ENCODE measurements around the gene GUCY1B1.

Gene GUCY1B1

GRCh38 chr4:155758481-155759371 lies at the start of gene GUCY1B1:
TSS of gene GUCY1B1 (plus strand) at chr4:155759021. CDS start at chr4:155759141, 120 bp downstream.
- peak; percentile 56 to 67 for DNase-seq

- DNase-seq: no peak
Measured at GRCh38 chr4:155709918-155710317, 48.9 kb upstream of the GUCY1B1 start.

- DNase-seq: no peak
Measured at GRCh38 chr4:155711556-155711955, 47.3 kb upstream of the GUCY1B1 start.

GRCh38 chr4:155712846-155713245 lies 46.0 kb upstream of the GUCY1B1 start:
- no peak for DNase-seq

GRCh38 chr4:155713911-155714310 lies 44.9 kb upstream of the GUCY1B1 start:
- DNase-seq: no peak

GRCh38 chr4:155722336-155722735 lies 36.5 kb upstream of the GUCY1B1 start:
- no peak for DNase-seq

- DNase-seq: no peak
Measured at GRCh38 chr4:155722816-155723499, 35.9 kb upstream of the GUCY1B1 start.

- no peak for DNase-seq
Measured at GRCh38 chr4:155724731-155725130, 34.1 kb upstream of the GUCY1B1 start.

GRCh38 chr4:155734065-155734464 lies 24.8 kb upstream of the GUCY1B1 start:
- no peak for DNase-seq

- DNase-seq: no peak
Measured at GRCh38 chr4:155734951-155735350, 23.9 kb upstream of the GUCY1B1 start.

GRCh38 chr4:155735496-155735895 lies 23.3 kb upstream of the GUCY1B1 start:
- no peak for DNase-seq

- DNase-seq: no peak
Measured at GRCh38 chr4:155738548-155738947, 20.3 kb upstream of the GUCY1B1 start.

GRCh38 chr4:155741546-155741945 lies 17.3 kb upstream of the GUCY1B1 start:
- DNase-seq: no peak

GRCh38 chr4:155742310-155743015 lies 16.4 kb upstream of the GUCY1B1 start:
- DNase-seq: no peak

GRCh38 chr4:155745984-155746383 lies 12.8 kb upstream of the GUCY1B1 start:
- no peak for DNase-seq

GRCh38 chr4:155748039-155748438 lies 10.8 kb upstream of the GUCY1B1 start:
- DNase-seq: no peak

- no peak for DNase-seq
Measured at GRCh38 chr4:155749041-155749440, 9.8 kb upstream of the GUCY1B1 start.

- DNase-seq: no peak
Measured at GRCh38 chr4:155751569-155751968, 7.3 kb upstream of the GUCY1B1 start.

- DNase-seq: no peak
Measured at GRCh38 chr4:155757745-155758265, 1.0 kb upstream of the GUCY1B1 start.

GRCh38 chr4:155759372-155760252 lies 791 bp downstream of the GUCY1B1 start:
- peak in 1 of 2 experiments; percentile 3 for DNase-seq

- DNase-seq: no peak
Measured at GRCh38 chr4:155761047-155761446, 2.2 kb downstream of the GUCY1B1 start.

GRCh38 chr4:155761916-155762315 lies 3.1 kb downstream of the GUCY1B1 start:
- no peak for DNase-seq
